HG03060 (cell line): ENCODE results near the gene LCOR.

Experiments
- ATAC-seq: cut with Tn5 transposase; IDR thresholded peaks from one replicate; pipeline ENCODE4 v1.9.1; 2021; ENCODE audit warnings: low read depth, moderate number of reproducible peaks; ENCODE audit not compliant: unreplicated experiment

The LCOR gene

GRCh38 chr10:96889415-96890171 lies 57.5 kb downstream of the LCOR start:
- ATAC-seq, result no peak

GRCh38 chr10:96890172-96890513 lies 58.0 kb downstream of the LCOR start:
- no peak for ATAC-seq

- ATAC-seq, result no peak
Measured at GRCh38 chr10:96890580-96890979, 58.5 kb downstream of the LCOR start.

GRCh38 chr10:96891840-96892239 lies 59.7 kb downstream of the LCOR start:
- no peak for ATAC-seq

- ATAC-seq, result no peak
Measured at GRCh38 chr10:96895662-96896424, 63.7 kb downstream of the LCOR start.

GRCh38 chr10:96896884-96897589 lies 64.9 kb downstream of the LCOR start:
- ATAC-seq, result no peak

GRCh38 chr10:96902117-96902516 lies 70.0 kb downstream of the LCOR start:
- no peak for ATAC-seq

GRCh38 chr10:96902731-96903358 lies 70.7 kb downstream of the LCOR start:
- no peak for ATAC-seq

GRCh38 chr10:96904648-96905047 lies 72.5 kb downstream of the LCOR start:
- no peak for ATAC-seq

GRCh38 chr10:96906864-96907263 lies 74.8 kb downstream of the LCOR start:
- ATAC-seq, result no peak

- ATAC-seq, result no peak
Measured at GRCh38 chr10:96910488-96911395, 78.6 kb downstream of the LCOR start.

GRCh38 chr10:96912405-96912804 lies 80.3 kb downstream of the LCOR start:
- no peak for ATAC-seq

GRCh38 chr10:96913906-96914305 lies 81.8 kb downstream of the LCOR start:
- no peak for ATAC-seq

GRCh38 chr10:96917628-96918027 lies 85.5 kb downstream of the LCOR start:
- no peak for ATAC-seq

GRCh38 chr10:96918214-96919002 lies 86.3 kb downstream of the LCOR start:
- no peak for ATAC-seq

GRCh38 chr10:96919785-96920430 lies 87.8 kb downstream of the LCOR start:
- no peak for ATAC-seq

GRCh38 chr10:96921655-96922054 lies 89.6 kb downstream of the LCOR start:
- ATAC-seq, result no peak
